T-cell (primary cell): ENCODE results near the gene TTC24. TPM values are rescaled to one million over a fixed set of nuclear protein-coding genes. Genes with fewer than 3 reads are reported as not detected.
"Not testable (repeated sequence)": the region's sequence is repeated elsewhere in the genome, so short reads cannot be mapped to it uniquely, and the experiment has no call there.

Source experiments
- ATAC-seq, 4 experiments: fragments of 200-7000 bp in 3 of 4; fragments of 150-1000 bp in 1 of 4; cut with Tn5 transposase; replicated peaks in 1 of 4; 1 replicate in 3 of 4; 2 replicates in 1 of 4; pipeline ENCODE4 v1.10.0; 2021; ENCODE audit warnings: moderate library complexity in 3 of 4, mild to moderate bottlenecking in 2 of 4, moderate number of reproducible peaks in 1 of 4
- CTCF ChIA-PET, 2 donors: fragments of 300-600 bp; sonication (Branson Sonifier 250); formaldehyde crosslinking; loops; one replicate each; lab custom pipeline; 2022; ENCODE audit warnings: antibody characterized with exemption in 2 of 2; lab: Charles Lee
- POLR2A ChIA-PET, 2 donors: fragments of 300-600 bp; sonication (Branson Sonifier 250); formaldehyde crosslinking; loops; one replicate each; lab custom pipeline; 2022; ENCODE audit warnings: antibody characterized with exemption in 2 of 2; lab: Charles Lee
- DNase-seq, 35 experiments: peaks; one replicate each; pipeline versions ENCODE4 v3.0.0 to v3.0.0-alpha.2; 2013 to 2023
- H3K27ac ChIP-seq: one replicate; pipeline ENCODE4 v1.5.1; 2013; ENCODE audit warnings: low read length
- H3K27me3 ChIP-seq, 2 experiments: replicated peaks in 1 of 2; 1 replicate in 1 of 2; 2 replicates in 1 of 2; pipeline versions ENCODE4 v1.6.1 to v1.7.0; 2013; ENCODE audit warnings: low read length in 1 of 2, mixed read lengths in 1 of 2; ENCODE audit not compliant: control insufficient read depth in 2 of 2, insufficient read depth in 2 of 2; ENCODE audit errors: extremely low read depth in 1 of 2
- H3K36me3 ChIP-seq, 2 donors: 1 replicate in 1 of 2; 2 replicates in 1 of 2; pipeline versions ENCODE4 v1.6.1 to v1.7.0; 2013; ENCODE audit warnings: low read length in 1 of 2; ENCODE audit not compliant: control insufficient read depth in 2 of 2, insufficient read depth in 1 of 2; ENCODE audit errors: extremely low read depth in 1 of 2
- H3K4me1 ChIP-seq, 2 experiments: 1 replicate in 1 of 2; 2 replicates in 1 of 2; pipeline versions ENCODE4 v1.6.1 to v1.7.0; 2013; ENCODE audit warnings: low read length in 2 of 2, mixed read lengths in 1 of 2; ENCODE audit not compliant: insufficient read depth in 2 of 2, control insufficient read depth in 1 of 2; ENCODE audit errors: extremely low read depth in 1 of 2
- H3K4me3 ChIP-seq, 2 donors: 1 replicate in 1 of 2; 2 replicates in 1 of 2; pipeline versions ENCODE4 v1.5.1 to v1.7.0; 2013; ENCODE audit warnings: mild to moderate bottlenecking in 2 of 2, low read length in 1 of 2, moderate library complexity in 1 of 2; ENCODE audit not compliant: control insufficient read depth in 1 of 2; ENCODE audit errors: extremely low read depth in 1 of 2
- H3K9me3 ChIP-seq: 2 replicates; pipeline ENCODE4 v1.7.0; 2013
- H3K27ac Mint-ChIP-seq, 2 donors: one replicate each; pipeline ENCODE4 v1.8.0; 2020 to 2021; ENCODE audit warnings: mild to moderate bottlenecking in 2 of 2, mixed read lengths in 2 of 2
- H3K27me3 Mint-ChIP-seq, 2 donors: one replicate each; pipeline ENCODE4 v1.8.0; 2021 to 2022; ENCODE audit warnings: mixed read lengths in 2 of 2
- H3K36me3 Mint-ChIP-seq: one replicate; pipeline ENCODE4 v1.8.0; 2021; ENCODE audit warnings: mixed read lengths
- H3K4me1 Mint-ChIP-seq, 3 donors: one replicate each; pipeline ENCODE4 v1.8.0; 2020 to 2022; ENCODE audit warnings: mixed read lengths in 3 of 3, mild to moderate bottlenecking in 1 of 3
- H3K4me3 Mint-ChIP-seq, 3 donors: one replicate each; pipeline ENCODE4 v1.8.0; 2020 to 2022; ENCODE audit warnings: mild to moderate bottlenecking in 3 of 3, mixed read lengths in 3 of 3, moderate library complexity in 3 of 3
- H3K9me3 Mint-ChIP-seq, 3 donors: one replicate each; pipeline ENCODE4 v1.8.0; 2020 to 2022; ENCODE audit warnings: mixed read lengths in 3 of 3
- WGBS: methylation state at CpG from one replicate; pipeline ENCODE4 v1.1.5; 2013; ENCODE audit warnings: missing lambda C conversion rate; ENCODE audit not compliant: insufficient coverage; 5-methylcytosine and 5-hydroxymethylcytosine counted together
- total RNA-seq, 35 experiments: library from RNA in 6 of 35; stranded (reverse) in 6 of 35; fragments of 120-200 nt in 1 of 35; gene quantifications; one replicate each; pipeline versions ENCODE4 v1.2.1 to v1.2.4 and lab custom pipeline; 2013 to 2026

The TTC24 gene
- total RNA-seq, 5 donors from 2014 or later (not counting 1 experiment from before 2014, with no cell fraction given): 9.9 to 43.6 (median 16.4) TPM

- H3K9me3 Mint-ChIP-seq: no peaks in the 10 kb centered on the region
- ChIA-PET CTCF (interaction anchor here in 1 of 2 donors (0.6 to 1.3 kb wide), 8 partner anchors 8 to 275 kb away, joined by 3 to 4 read pairs (median 3); partner anchors contain the start of gene NAXE), POLR2A (interaction anchor here in 1 of 2 donors (0.6 kb wide), 1 partner anchor 100 kb away, joined by 5 read pairs; no protein-coding TSS in a partner anchor)
- peak within 1 kb of the TSS; percentile 77 for H3K27ac ChIP-seq
- 0% methylated on average over 27 of the region's 35 CpGs for WGBS
- peak within 1 kb of the TSS; percentile 96 to 99 for H3K4me3 ChIP-seq
- H3K9me3 ChIP-seq: no peaks in the 10 kb centered on the region
- H3K4me1 ChIP-seq: peaks cover 12 to 33% of the 10 kb centered on the region in 2 experiments
- no peaks in the 10 kb centered on the region for H3K27me3 Mint-ChIP-seq
- ATAC-seq: peak; percentile 86 to 90 (median 88)
- peak; percentile 43 to 82 (median 60) for DNase-seq
- peak within 1 kb of the TSS; percentile 93 to 97 for H3K27ac Mint-ChIP-seq
- peaks cover 8 to 27% of the 10 kb centered on the region in 2 donors for H3K36me3 ChIP-seq
- no peaks in the 10 kb centered on the region for H3K27me3 ChIP-seq
- H3K4me3 Mint-ChIP-seq: peak within 1 kb of the TSS; percentile 79 to 100 (median 99)
- peaks cover 17% of the 10 kb centered on the region for H3K36me3 Mint-ChIP-seq
- peaks cover 26 to 35% (median 35%) of the 10 kb centered on the region in 3 donors for H3K4me1 Mint-ChIP-seq
These were observed 21.8 kb downstream of the TTC24 start, which contains the start of gene GPATCH4 for GRCh38 chr1:156601122-156601830. GPATCH4 (minus strand) TSS chr1:156601479.

GRCh38 chr1:156601892-156602291, 22.4 kb downstream of the TTC24 start:
- H3K27me3 Mint-ChIP-seq: no peaks in the 10 kb centered on the region
- H3K4me1 Mint-ChIP-seq: peaks cover 26 to 35% (median 35%) of the 10 kb centered on the region in 3 donors
- Histone ChIP-seq H3K27me3 (no peaks in the 10 kb centered on the region), H3K9me3 (no peaks in the 10 kb centered on the region), H3K4me3 (peak overlapping the region; percentile 96 to 99), H3K36me3 (peaks cover 8 to 21% of the 10 kb centered on the region in 2 donors), H3K27ac (peak overlapping the region; percentile 77), H3K4me1 (peaks cover 12 to 33% of the 10 kb centered on the region in 2 experiments)
- CTCF ChIA-PET: interaction anchor here (0.6 to 1.3 kb wide), 7 partner anchors 9 to 274 kb away, joined by 3 to 4 read pairs (median 3); partner anchors contain the start of gene NAXE (in 1 of the 2)
- H3K4me3 Mint-ChIP-seq: peak overlapping the region; percentile 79 to 100 (median 99)
- POLR2A ChIA-PET: no interaction called here
- DNase-seq (no peak), ATAC-seq (no peak)
- 73% methylated on average over 9 of the region's 12 CpGs for WGBS
- H3K9me3 Mint-ChIP-seq: no peaks in the 10 kb centered on the region
- peak overlapping the region; percentile 93 to 97 for H3K27ac Mint-ChIP-seq
- H3K36me3 Mint-ChIP-seq: peaks cover 14% of the 10 kb centered on the region

GRCh38 chr1:156602557-156602993, 23.1 kb downstream of the TTC24 start:
- H3K4me3 ChIP-seq: no peak overlapping the region

GRCh38 chr1:156607344-156607743, 27.8 kb downstream of the TTC24 start:
- WGBS: 89% methylated on average over 4 of the region's 4 CpGs
- CTCF ChIA-PET: interaction anchor here in 1 of 2 donors (1.4 kb wide), 1 partner anchor 222 kb away, joined by 4 read pairs; no protein-coding TSS in a partner anchor
- H3K27ac ChIP-seq, H3K27me3 Mint-ChIP-seq, H3K4me3 Mint-ChIP-seq, H3K27ac Mint-ChIP-seq, H3K4me3 ChIP-seq, H3K9me3 Mint-ChIP-seq, POLR2A ChIA-PET, ATAC-seq, H3K36me3 ChIP-seq, H3K9me3 ChIP-seq, DNase-seq, H3K36me3 Mint-ChIP-seq: not testable (repeated sequence)
- peaks cover 15 to 21% (median 16%) of the 10 kb centered on the region in 3 donors for H3K4me1 Mint-ChIP-seq
- Histone ChIP-seq H3K27me3 (peaks cover 0 to 19% of the 10 kb centered on the region in 2 experiments), H3K4me1 (peaks cover 0 to 13% of the 10 kb centered on the region in 2 experiments)

More at GRCh38 chr1:156602557-156602993, 23.1 kb downstream of the TTC24 start:
- no peaks in the 10 kb centered on the region for H3K9me3 Mint-ChIP-seq
- Histone ChIP-seq H3K27me3 (no peaks in the 10 kb centered on the region), H3K4me1 (peaks cover 12 to 33% of the 10 kb centered on the region in 2 experiments), H3K27ac (no peak overlapping the region), H3K9me3 (no peaks in the 10 kb centered on the region), H3K36me3 (peaks cover 3 to 14% of the 10 kb centered on the region in 2 donors)
- DNase-seq (peak in 1 of 35 experiments; percentile 45), ATAC-seq (no peak)
- H3K27me3 Mint-ChIP-seq: no peaks in the 10 kb centered on the region
- H3K4me3 Mint-ChIP-seq: peak overlapping the region; percentile 28 to 99 (median 51)
- peaks cover 26 to 37% (median 35%) of the 10 kb centered on the region in 3 donors for H3K4me1 Mint-ChIP-seq
- WGBS: 39% methylated on average over 8 of the region's 10 CpGs
- ChIA-PET POLR2A (no interaction called here), CTCF (interaction anchor here (0.6 to 1.3 kb wide), 5 partner anchors 11 to 122 kb away, joined by 3 to 4 read pairs (median 3); partner anchors contain the start of gene NAXE (in 1 of the 2))
- peak overlapping the region; percentile 52 to 55 for H3K27ac Mint-ChIP-seq
- peaks cover 9% of the 10 kb centered on the region for H3K36me3 Mint-ChIP-seq

- Histone ChIP-seq H3K4me1 (peaks cover 0 to 8% of the 10 kb centered on the region in 2 experiments), H3K27me3 (peaks cover 0 to 21% of the 10 kb centered on the region in 2 experiments), H3K36me3 (no peaks in the 10 kb centered on the region), H3K9me3 (no peaks in the 10 kb centered on the region), H3K4me3 (no peak overlapping the region), H3K27ac (no peak overlapping the region)
- Mint-ChIP-seq H3K9me3 (no peaks in the 10 kb centered on the region), H3K4me3 (no peak overlapping the region), H3K4me1 (peaks cover 9 to 15% (median 11%) of the 10 kb centered on the region in 3 donors), H3K36me3 (no peaks in the 10 kb centered on the region), H3K27me3 (peaks cover 10 to 16% of the 10 kb centered on the region in 2 donors), H3K27ac (no peak overlapping the region)
- 0% methylated on average over 1 of the region's 7 CpGs for WGBS
- ChIA-PET CTCF (interaction anchor here (0.6 to 1.8 kb wide), 20 partner anchors 9 to 223 kb away, joined by 3 to 26 read pairs (median 4); partner anchors contain the start of gene NAXE (in 1 of the 2)), POLR2A (interaction anchor here (0.6 to 0.7 kb wide), 2 partner anchors 128 to 163 kb away, joined by 4 read pairs; no protein-coding TSS in a partner anchor)
- ATAC-seq: peak; percentile 86 to 95 (median 94)
- peak in 33 of 35 experiments; percentile 29 to 87 (median 59) for DNase-seq
These were observed 28.6 kb downstream of the TTC24 start for GRCh38 chr1:156608036-156608674.
